ENCODE data around the gene NCOA7.

DNA sequence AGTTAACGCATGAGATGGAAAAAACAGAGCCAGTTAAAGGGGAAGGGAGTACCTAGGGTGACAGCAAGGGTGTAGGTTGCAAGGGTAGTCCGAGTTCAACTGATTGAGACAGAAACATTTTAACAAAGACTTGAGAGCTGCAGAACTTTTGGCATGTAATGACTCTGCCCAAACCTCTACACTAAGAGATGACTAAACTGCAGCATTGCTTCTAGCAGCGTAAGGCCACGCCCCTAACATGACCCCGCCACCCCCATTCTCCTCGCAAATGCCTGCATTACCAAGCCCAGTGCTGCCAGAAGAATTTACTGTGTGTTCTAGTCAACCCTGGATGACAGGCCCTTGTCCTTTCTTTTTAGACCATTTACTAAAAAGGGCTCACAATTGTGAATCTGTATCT is 159.5 kb downstream of the NCOA7 start:
- TF ChIP-seq, protein P1, sequence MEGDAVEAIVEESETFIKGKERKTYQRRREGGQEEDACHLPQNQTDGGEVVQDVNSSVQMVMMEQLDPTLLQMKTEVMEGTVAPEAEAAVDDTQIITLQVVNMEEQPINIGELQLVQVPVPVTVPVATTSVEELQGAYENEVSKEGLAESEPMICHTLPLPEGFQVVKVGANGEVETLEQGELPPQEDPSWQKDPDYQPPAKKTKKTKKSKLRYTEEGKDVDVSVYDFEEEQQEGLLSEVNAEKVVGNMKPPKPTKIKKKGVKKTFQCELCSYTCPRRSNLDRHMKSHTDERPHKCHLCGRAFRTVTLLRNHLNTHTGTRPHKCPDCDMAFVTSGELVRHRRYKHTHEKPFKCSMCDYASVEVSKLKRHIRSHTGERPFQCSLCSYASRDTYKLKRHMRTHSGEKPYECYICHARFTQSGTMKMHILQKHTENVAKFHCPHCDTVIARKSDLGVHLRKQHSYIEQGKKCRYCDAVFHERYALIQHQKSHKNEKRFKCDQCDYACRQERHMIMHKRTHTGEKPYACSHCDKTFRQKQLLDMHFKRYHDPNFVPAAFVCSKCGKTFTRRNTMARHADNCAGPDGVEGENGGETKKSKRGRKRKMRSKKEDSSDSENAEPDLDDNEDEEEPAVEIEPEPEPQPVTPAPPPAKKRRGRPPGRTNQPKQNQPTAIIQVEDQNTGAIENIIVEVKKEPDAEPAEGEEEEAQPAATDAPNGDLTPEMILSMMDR (IDR thresholded peaks at IDR 0.05), result no peak
- no peak for TF ChIP-seq POLR2AphosphoS5 (IDR thresholded peaks at IDR 0.05)
- TF ChIP-seq POLR2A (IDR thresholded peaks at IDR 0.05), result no peak

Data from stomach (tissue), 4 donors.